T follicular helper cell (primary cell): Measurements from ENCODE around the gene HOTAIR.
A peak's percentile ranks its signal among the peaks of the same experiment; 100 is the strongest.

ENCODE experiments used
- DNase-seq: peaks from one replicate; pipeline ENCODE4 v3.0.0-alpha.2; 2020; ENCODE audit warnings: low read depth
- total RNA-seq, 2 experiments: gene quantifications; one replicate each; lab custom pipeline; 2026; lab: John Stamatoyannopoulos, UW

Gene HOTAIR
- total RNA-seq: 0 reads per million in 2 experiments

- DNase-seq: no peak
Measured at GRCh38 chr12:53974084-53975063, at the start of gene HOTAIR. HOTAIR (minus strand) TSS chr12:53974954.

DNA sequence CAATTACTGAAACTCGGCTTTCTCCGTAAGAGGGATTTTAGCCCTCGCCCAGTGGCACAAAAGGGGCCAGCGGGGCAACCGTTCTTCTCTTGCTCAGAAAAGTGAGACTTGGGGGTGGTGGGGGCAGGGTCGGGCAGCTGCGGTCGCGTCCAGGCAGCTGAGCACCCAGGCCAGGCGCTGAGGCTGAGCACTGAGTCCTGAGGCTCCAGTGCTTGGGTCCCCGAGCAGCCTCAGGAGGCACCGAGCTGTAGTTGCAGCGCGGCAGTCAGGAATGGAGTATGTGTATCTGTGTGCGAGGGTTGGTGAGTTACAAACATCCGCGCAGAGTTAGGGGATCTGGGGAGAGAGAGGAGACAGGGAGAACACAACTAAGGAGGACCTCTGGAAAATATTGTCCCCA lies 49.4 kb upstream of the HOTAIR start:
- DNase-seq: no peak

- DNase-seq: no peak
Measured at GRCh38 chr12:54022960-54023884, 48.5 kb upstream of the HOTAIR start.

GRCh38 chr12:54021432-54022013 lies 46.8 kb upstream of the HOTAIR start:
- no peak for DNase-seq

- DNase-seq: no peak
Measured at GRCh38 chr12:54020591-54021405, 46.0 kb upstream of the HOTAIR start.

GRCh38 chr12:54019924-54020590 lies 45.3 kb upstream of the HOTAIR start:
- DNase-seq: no peak

DNA sequence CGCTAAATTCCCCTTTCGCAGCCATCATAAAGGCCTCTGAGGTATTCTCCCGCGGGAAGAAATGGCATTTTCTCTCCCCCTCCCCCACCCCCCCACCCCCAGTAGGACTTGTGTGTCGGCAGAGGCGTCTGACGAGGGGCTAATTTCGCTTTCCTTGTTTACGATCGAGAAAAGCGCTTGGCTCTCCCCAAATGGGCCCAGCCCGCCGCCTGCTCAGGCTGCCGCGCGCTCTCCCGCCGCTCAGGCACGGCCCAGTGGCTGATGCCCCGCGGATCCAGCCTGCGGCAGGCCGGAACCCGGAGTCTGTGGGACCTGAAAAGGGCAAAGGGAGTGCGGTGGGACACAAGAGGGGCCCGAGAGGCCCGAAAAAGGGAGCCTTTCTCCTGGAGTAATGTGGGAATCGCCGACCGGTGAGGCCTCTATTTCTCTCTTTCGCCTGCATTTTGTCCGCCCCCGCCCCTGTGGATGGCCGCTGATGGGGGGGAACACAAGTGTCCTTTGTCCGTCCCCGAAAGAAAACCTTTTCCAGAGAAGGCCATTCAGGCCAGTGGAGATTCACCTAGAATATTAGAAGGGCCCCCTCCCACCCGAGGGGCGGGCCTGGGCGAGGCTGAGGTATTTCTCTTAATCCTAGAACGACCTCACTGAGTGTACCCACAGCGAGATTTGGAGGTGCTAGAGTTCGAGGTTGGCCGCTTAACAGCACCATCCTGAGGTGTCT lies 44.5 kb upstream of the HOTAIR start:
- no peak for DNase-seq

DNA sequence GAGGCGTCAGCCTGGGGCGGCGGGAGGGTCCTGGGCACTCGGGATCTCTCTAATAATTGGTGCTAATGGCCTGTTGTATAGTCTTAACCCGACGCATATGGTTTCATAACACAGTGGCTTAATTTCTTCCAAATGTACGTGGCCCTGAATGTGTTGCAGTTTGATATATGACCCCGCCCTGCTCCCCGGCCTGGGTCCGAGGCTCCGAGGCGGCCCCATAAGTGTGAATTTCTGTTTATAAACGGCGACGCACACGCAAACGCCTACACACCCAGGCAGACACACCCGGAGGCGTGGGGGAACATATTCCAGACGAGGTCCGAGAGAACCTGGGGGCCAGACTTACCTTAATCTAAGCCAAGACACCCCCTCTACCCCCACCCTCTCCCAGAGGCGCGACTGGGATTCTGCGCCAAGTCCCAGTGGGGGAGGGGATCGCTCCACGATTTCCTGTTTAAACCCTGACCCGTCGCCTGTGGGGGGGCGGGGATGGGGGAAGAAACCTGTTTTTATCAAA lies 43.8 kb upstream of the HOTAIR start:
- no peak for DNase-seq

DNA sequence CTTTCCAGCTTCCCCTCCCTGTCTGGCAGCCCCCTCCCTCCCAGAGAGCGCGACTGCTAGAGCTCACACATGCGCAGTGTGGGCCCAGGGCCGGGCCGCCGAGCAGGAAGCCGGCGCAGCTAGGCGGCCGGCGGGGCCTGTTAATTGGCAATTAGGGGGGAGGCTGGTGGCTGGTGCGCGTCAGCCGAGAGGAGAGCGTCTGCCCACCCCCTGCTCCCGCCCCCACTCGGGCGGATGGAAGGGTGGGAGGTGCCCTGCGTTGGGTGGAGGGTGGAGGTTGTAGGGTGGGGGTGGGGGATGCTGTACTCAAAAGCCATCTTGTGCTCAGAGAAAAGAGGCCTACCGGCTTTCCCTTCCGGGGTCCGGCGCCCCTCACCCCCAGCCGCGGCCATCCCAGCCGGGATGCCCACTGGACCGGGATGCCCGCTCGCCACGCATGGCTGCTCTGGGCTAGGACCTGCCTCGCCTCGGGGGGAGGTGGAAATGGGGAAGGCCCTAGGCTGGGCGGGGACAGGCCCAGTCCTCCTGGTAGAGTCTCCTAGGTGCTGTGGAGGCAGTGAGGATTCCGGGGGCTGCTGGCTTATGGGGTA lies 43.2 kb upstream of the HOTAIR start:
- DNase-seq: peak; percentile 55

DNA sequence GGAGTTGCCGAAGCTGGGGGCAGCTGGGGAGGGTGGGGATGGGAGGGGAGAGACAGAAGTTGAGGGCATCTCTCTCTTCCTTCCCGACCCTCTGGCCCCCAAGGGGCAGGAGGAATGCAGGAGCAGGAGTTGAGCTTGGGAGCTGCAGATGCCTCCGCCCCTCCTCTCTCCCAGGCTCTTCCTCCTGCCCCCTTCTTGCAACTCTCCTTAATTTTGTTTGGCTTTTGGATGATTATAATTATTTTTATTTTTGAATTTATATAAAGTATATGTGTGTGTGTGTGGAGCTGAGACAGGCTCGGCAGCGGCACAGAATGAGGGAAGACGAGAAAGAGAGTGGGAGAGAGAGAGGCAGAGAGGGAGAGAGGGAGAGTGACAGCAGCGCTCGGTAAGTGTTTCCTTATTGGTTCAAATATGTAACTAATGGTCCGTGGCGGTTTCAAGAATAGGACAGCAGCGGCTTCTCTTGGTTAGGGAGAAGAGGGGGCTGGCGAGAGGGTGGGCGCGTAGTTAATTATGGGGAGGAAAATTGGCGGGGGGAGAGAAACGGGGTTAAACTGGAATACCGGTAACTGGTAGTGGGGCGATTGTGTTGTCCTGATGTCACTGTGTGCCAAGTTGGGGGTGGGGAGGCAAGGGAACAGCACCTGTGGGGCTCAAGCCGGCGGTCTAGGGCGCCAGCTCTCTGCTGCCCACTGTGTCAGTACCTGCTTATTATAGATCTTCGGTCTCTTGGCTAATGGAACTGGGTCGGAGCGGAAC lies 42.5 kb upstream of the HOTAIR start:
- no peak for DNase-seq

DNA sequence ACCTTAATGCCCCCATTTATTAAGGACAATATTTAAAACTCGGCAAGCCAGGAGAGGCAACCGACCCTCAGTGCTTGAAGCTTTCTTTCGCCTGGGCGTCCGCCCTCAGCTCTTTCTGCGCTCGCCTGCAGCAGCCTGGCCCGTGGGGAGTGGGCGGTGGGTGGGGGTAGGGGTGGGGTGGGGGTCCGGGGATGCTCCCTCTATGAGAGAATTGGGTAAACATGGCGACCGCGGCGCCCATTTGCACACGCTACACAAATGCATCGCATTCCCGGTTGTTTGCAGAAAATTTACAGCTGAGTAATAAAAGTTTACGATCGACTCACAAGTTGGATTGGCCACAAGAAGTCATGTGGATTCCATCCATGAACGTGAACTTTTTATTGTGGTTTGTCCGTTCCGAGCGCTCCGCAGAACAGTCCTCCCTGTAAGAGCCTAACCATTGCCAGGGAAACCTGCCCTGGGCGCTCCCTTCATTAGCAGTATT lies 41.8 kb upstream of the HOTAIR start:
- DNase-seq: no peak

GRCh38 chr12:54016051-54016450 lies 41.3 kb upstream of the HOTAIR start:
- no peak for DNase-seq

DNA sequence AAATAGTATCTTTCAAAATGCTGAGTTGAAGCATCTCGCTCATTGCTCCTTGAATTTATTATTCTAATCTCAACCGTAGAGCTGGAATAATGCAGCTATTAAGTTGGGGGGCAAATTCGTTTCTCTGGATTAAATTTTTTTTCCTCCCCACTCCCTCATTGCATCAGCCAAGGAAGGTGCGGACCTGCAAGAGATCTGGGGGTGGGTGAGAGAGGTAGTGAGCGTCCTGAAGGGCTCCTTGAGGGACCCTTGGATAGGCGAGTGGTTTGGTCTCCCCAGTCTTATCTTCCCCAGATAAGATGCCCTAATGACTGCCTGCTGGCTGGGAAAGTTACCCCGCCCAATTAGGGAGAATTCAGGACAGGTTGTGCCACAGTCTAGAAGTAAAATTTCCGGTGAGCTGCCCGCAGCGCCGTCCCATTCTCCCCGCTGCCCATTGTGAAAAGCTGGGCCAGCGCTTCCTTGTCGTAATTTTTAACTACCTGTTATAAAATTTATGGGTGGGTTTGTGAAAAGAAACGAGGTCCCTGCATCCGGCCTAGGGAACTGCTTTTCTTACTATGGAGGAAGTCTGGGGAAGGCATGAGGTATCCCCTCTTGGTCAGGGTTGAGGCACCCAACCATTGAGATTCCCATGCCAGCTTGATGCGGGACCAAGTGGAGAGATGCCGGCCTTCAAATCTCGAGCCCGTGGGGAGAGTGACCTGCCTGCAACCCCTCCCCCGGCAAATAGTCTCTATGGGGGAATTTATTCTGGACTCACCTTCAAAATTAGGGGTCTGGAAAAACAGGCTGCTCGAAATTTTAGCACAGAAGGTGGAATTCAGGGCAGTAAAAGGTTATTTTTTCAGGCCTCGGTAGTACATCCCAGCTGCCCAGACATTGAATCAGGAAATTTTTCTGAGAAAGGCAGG lies 40.5 kb upstream of the HOTAIR start:
- DNase-seq: no peak

DNA sequence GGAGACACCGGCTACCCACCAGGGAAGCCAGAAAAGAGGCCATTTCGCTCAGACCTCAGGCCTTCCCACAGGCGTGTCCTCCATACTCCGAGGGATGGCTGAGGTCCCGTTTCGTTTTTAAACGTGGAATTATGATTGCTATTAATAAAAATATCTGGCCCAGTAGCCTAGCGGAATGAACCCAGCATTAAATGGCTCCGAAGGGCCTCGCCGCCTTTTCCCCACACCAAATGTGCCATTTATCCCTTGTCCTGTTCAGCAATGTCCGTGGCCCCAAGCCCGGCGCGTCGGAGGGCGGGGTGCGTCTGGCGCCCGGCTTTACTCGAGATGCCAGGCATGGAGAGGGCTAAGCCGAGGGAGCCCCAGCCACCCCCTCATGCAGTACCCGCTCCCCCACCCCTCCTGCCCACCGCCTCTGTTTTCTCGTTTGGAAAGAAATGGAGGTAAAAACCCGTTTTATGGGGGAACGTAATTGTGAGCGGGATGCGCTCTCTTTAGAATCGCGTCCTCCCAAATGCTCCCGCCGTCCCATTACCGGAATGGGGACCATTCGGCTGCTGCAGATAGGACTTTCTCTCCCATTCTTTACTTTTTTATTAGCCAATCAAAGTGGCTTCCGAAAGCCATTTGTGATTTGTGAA lies 39.7 kb upstream of the HOTAIR start:
- no peak for DNase-seq

- no peak for DNase-seq
Measured at GRCh38 chr12:54012631-54013409, 38.1 kb upstream of the HOTAIR start.
